ENCODE data around the gene RNF128. TPM values are rescaled to one million over a fixed set of nuclear protein-coding genes. Genes with fewer than 3 reads are reported as not detected.

The RNF128 gene
- total and polyA plus RNA-seq, 2 donors (not counting 3 experiments of a cell fraction or from before 2014, with no cell fraction given), result not detected

GRCh38 chrX:106731590-106731989, 5.1 kb downstream of the RNF128 start:
- intact Hi-C loops (cut with micrococcal nuclease), result no loop called here
- no peak overlapping the region for H3K9ac ChIP-seq (replicated peaks; ENCODE audit: extremely low read depth, insufficient read depth, low read length)
- no peak overlapping the region for H2AFZ ChIP-seq (ENCODE audit: low read depth, low read length)
- FAIRE-seq (no peak), DNase-seq (ENCODE audit: low read depth, low spot score) (no peak)
- no peak overlapping the region for H3K4me2 ChIP-seq (ENCODE audit: insufficient read depth, low read length)
- BruUV-seq (replicated peaks), result no TSS peak
- H3K4me3 ChIP-seq (replicated peaks in 1 of 3; ENCODE audit: insufficient read depth in 1 of 3, low read depth in 1 of 3, low read length in 3 of 3), result no peak overlapping the region
- H3K79me2 ChIP-seq (ENCODE audit: control insufficient read depth, insufficient read depth, low read length), result no peaks in the 10 kb centered on the region
- TF ChIP-seq FOS (IDR thresholded peaks at IDR 0.05; ENCODE audit: borderline replicate concordance, insufficient read depth, low read length) (no peak), POLR2AphosphoS5 (IDR thresholded peaks at IDR 0.05; ENCODE audit: insufficient read depth, low read depth, low read length) (no peak), MYC (IDR thresholded peaks at IDR 0.05; ENCODE audit: low read depth, low read length) (no peak), CTCF (IDR thresholded peaks at IDR 0.05; ENCODE audit: extremely low read depth in 1 of 2, insufficient read depth in 1 of 2, low read depth in 1 of 2, low read length in 2 of 2) (no peak), JUN (IDR thresholded peaks at IDR 0.05; ENCODE audit: borderline replicate concordance, insufficient read depth, insufficient read length, low read depth) (no peak), GATA2 (IDR thresholded peaks at IDR 0.05; ENCODE audit: insufficient read depth, insufficient read length, low read depth, low read length) (no peak), POLR2A (IDR thresholded peaks at IDR 0.05; ENCODE audit: low read depth, low read length) (no peak), EZH2 (IDR thresholded peaks at IDR 0.05; ENCODE audit: borderline replicate concordance, low read depth, low read length, severe bottlenecking) (no peak), MAX (IDR thresholded peaks at IDR 0.05; ENCODE audit: insufficient read depth, insufficient read length) (no peak)
- no peak overlapping the region for H3K27ac ChIP-seq (ENCODE audit: insufficient read depth, low read depth, low read length)
- no peaks in the 10 kb centered on the region for H4K20me1 ChIP-seq (replicated peaks; ENCODE audit: control insufficient read depth, extremely low read depth, insufficient read depth, low read length)
- H3K9me1 ChIP-seq (replicated peaks; ENCODE audit: control insufficient read depth, extremely low read depth, insufficient read depth, low read length), result no peaks in the 10 kb centered on the region
- H3K4me1 ChIP-seq (ENCODE audit: control insufficient read depth, extremely low read depth, insufficient read depth, low read length), result no peaks in the 10 kb centered on the region
- ChIA-PET POLR2A (no interaction called here), CTCF (no interaction called here)
- no peaks in the 10 kb centered on the region for H3K36me3 ChIP-seq (ENCODE audit: control insufficient read depth in 2 of 2, extremely low read depth in 1 of 2, insufficient read depth in 2 of 2, low read length in 2 of 2)
- H3K9me3 ChIP-seq (replicated peaks; ENCODE audit: control insufficient read depth, insufficient read depth, low read length), result no peaks in the 10 kb centered on the region
- dilution Hi-C loops (cut with MboI; ENCODE audit: extremely low pct_ligation_motif_present, low sequenced_read_pairs), result no loop called here
- H3K27me3 ChIP-seq (ENCODE audit: control insufficient read depth in 2 of 2, insufficient read depth in 2 of 2, low read length in 2 of 2), result peaks cover 7 to 16% of the 10 kb centered on the region in 2 experiments

Data from endothelial cell of umbilical vein (primary cell).